Ovary (tissue), 3 donors: ENCODE measurements around the gene CCDC97.

Experiments
- CTCF ChIP-seq, 3 donors: fragments of 450-650 bp in 2 of 3; fragments of 200-600 bp in 1 of 3; IDR thresholded peaks; one replicate each; pipeline versions ENCODE4 v1.5.1 to v1.8.0; 2016 to 2022; ENCODE audit warnings: antibody characterized with exemption in 3 of 3, mild to moderate bottlenecking in 1 of 3
- POLR2A ChIP-seq: fragments of 450-650 bp; IDR thresholded peaks from one replicate; pipeline ENCODE4 v1.6.1; 2017; ENCODE audit warnings: antibody characterized with exemption, mild to moderate bottlenecking, moderate library complexity
- donor health status: DM: no; HTN: no; CAD: no.

GRCh38 chr19:41325640-41325946 is 15.6 kb downstream of the CCDC97 start:
- TF ChIP-seq CTCF (IDR thresholded peaks at IDR 0.05) (no peak), POLR2A (no peak)
